Stomach (tissue), 9 donors: ENCODE measurements around the gene KCNQ1. TPM values are rescaled to one million over a fixed set of nuclear protein-coding genes. Genes with fewer than 3 reads are reported as not detected.
A peak's percentile ranks its signal among the peaks of the same experiment; 100 is the strongest.

Experiments used
- DNase-seq, 2 donors: peaks; one replicate each; pipeline versions ENCODE4 v3.0.0 to v3.0.0-alpha.2; 2013 to 2019
- H3K27ac ChIP-seq, 5 donors: fragments of 200-600 bp in 4 of 5; sonication (generic) in 4 of 5; one replicate each; pipeline ENCODE4 v1.5.1; 2013 to 2019; ENCODE audit warnings: mild to moderate bottlenecking in 1 of 5, moderate library complexity in 1 of 5
- H3K27me3 ChIP-seq, 3 donors: fragments of 200-600 bp; sonication (generic); one replicate each; pipeline ENCODE4 v1.5.1; 2017 to 2019; ENCODE audit warnings: mixed run types in 1 of 3
- H3K36me3 ChIP-seq, 4 donors: fragments of 200-600 bp; sonication (generic); 1 replicate in 3 of 4; 2 replicates in 1 of 4; pipeline ENCODE4 v1.5.1; 2016 to 2019
- H3K4me1 ChIP-seq, 4 donors: fragments of 200-600 bp; sonication (generic); one replicate each; pipeline ENCODE4 v1.5.1; 2016 to 2019
- H3K4me3 ChIP-seq, 4 donors: fragments of 200-600 bp; sonication (generic) in 3 of 4; one replicate each; pipeline ENCODE4 v1.5.1; 2016 to 2019; ENCODE audit warnings: mild to moderate bottlenecking in 1 of 4
- H3K9me3 ChIP-seq, 4 donors: fragments of 200-600 bp; sonication (generic); one replicate each; pipeline ENCODE4 v1.5.1; 2016 to 2019
- EP300 ChIP-seq: sonication (generic); formaldehyde crosslinking; IDR thresholded peaks from one replicate; pipeline ENCODE4 v1.6.1; 2017; ENCODE audit warnings: antibody characterized with exemption
- POLR2A ChIP-seq, 4 donors: fragments of 450-650 bp; IDR thresholded peaks; one replicate each; pipeline ENCODE4 v1.6.1; 2016; ENCODE audit warnings: antibody characterized with exemption in 4 of 4, control low read depth in 2 of 4, mild to moderate bottlenecking in 1 of 4, moderate library complexity in 1 of 4
- POLR2AphosphoS5 ChIP-seq, 3 donors: sonication (generic); formaldehyde crosslinking; IDR thresholded peaks; one replicate each; pipeline ENCODE4 v1.6.1; 2016; ENCODE audit warnings: antibody characterized with exemption in 3 of 3
- WGBS, 5 donors: extraction: QIAGEN DNeasy Blood & Tissue Kit in 3 of 5; methylation state at CpG; one replicate each; pipeline versions ENCODE4 v1.1.5 to v1.1.7; 2013 to 2018; 5-methylcytosine and 5-hydroxymethylcytosine counted together
- intact Hi-C: fragments of 100-400 bp; cut with DNase I; formaldehyde crosslinking; loops from one replicate; pipeline ENCODE4 v1.15.1; 2023; ENCODE audit warnings: low total_unique reads
- polyA plus RNA-seq, 3 donors: library from polyadenylated mRNA; stranded (reverse); fragments of 200-250 nt; gene quantifications; one replicate each; pipeline ENCODE4 v1.2.3, GENCODE V29; 2013
- total RNA-seq, 5 donors: library from RNA; depleted of rRNA; stranded (reverse); fragments of >200 nt; gene quantifications; one replicate each; pipeline versions ENCODE4 v1.1.0 to v1.2.3, GENCODE V29; 2014 to 2016
- TF ChIP-seq, protein P1 (sequence below), 7 experiments: fragments of 450-650 bp in 4 of 7; fragments of 200-600 bp in 3 of 7; sonication (generic) in 3 of 7; IDR thresholded peaks; one replicate each; pipeline ENCODE4 v1.5.1; 2016 to 2019; ENCODE audit warnings: antibody characterized with exemption in 7 of 7, control low read depth in 2 of 7, mild to moderate bottlenecking in 1 of 7
- donor health status: healthy with polysubstance abuse.
- donor health status: Bipolar disorder and iron deficiency.
- donor health status: healthy.

KCNQ1 gene
- total and polyA plus RNA-seq, 8 donors: 12.1 to 155 (median 49.0) TPM

DNA sequence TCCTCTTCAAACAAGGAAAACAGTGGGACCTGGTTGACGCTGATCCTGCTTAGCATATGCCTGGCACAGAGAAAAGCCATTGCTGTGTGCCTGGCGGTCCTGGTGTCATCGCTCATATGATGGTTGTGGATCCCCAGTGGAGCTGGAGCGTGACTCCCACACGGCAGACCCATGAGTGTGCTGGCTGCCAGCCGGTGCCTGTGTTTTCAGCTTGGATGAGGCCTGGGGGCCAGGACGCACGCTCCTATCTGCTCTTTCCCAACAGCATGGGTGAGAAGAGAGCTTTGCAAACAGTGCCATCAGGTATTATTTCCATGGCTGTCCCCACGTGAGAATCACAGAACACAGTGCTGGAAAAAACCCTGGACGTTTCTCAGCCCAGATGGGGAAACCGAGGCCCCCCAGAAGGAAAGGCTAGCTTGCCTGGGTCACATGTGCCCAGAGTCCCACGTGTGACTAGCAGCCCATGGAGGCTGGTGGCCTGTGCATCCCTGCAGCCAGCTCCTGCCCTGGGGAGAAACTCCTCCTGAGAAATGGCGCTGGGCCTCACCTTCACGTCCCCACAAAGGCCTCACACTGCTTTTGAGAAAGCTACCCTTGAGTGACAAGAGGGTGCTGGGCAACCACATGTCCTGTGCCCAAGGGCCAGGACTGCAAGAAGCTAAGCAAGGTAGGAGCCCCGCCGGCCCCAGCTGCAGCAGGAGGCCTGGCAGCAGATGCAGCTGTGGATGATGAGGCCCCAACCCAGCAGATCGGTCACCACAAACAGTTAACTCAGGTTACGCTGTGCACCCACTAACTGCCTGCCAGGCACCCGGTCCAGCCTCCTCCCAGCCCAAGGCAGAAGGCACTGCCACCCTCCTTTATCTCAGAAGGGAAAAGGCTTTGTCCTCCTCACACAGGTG lies 436.5 kb downstream of the KCNQ1 start:
- Histone ChIP-seq H3K4me3 (no peak overlapping the region), H3K9me3 (peaks cover 0 to 4% (median 2%) of the 10 kb centered on the region in 4 donors), H3K4me1 (peaks cover 7 to 39% (median 30%) of the 10 kb centered on the region in 4 donors), H3K27ac (peak overlapping the region in 1 of 5 donors; percentile 55), H3K36me3 (peaks cover 0 to 12% (median 0%) of the 10 kb centered on the region in 4 donors), H3K27me3 (peaks cover 0 to 19% (median 3%) of the 10 kb centered on the region in 3 donors)
- DNase-seq: no peak
- WGBS, 5 donors: 75 to 85% (median 83%) methylated on average over 13 to 19 of the region's 19 CpGs
- intact Hi-C loops: loop anchor here (10.0 kb wide), 1 partner anchor 577 kb away; the partner anchor contains the start of genes C11orf21 and TSPAN32
- TF ChIP-seq POLR2AphosphoS5 (IDR thresholded peaks at IDR 0.05) (no peak), POLR2A (IDR thresholded peaks at IDR 0.05) (no peak), EP300 (no peak)
- TF ChIP-seq, protein P1, sequence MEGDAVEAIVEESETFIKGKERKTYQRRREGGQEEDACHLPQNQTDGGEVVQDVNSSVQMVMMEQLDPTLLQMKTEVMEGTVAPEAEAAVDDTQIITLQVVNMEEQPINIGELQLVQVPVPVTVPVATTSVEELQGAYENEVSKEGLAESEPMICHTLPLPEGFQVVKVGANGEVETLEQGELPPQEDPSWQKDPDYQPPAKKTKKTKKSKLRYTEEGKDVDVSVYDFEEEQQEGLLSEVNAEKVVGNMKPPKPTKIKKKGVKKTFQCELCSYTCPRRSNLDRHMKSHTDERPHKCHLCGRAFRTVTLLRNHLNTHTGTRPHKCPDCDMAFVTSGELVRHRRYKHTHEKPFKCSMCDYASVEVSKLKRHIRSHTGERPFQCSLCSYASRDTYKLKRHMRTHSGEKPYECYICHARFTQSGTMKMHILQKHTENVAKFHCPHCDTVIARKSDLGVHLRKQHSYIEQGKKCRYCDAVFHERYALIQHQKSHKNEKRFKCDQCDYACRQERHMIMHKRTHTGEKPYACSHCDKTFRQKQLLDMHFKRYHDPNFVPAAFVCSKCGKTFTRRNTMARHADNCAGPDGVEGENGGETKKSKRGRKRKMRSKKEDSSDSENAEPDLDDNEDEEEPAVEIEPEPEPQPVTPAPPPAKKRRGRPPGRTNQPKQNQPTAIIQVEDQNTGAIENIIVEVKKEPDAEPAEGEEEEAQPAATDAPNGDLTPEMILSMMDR (IDR thresholded peaks at IDR 0.05): no peak

DNA sequence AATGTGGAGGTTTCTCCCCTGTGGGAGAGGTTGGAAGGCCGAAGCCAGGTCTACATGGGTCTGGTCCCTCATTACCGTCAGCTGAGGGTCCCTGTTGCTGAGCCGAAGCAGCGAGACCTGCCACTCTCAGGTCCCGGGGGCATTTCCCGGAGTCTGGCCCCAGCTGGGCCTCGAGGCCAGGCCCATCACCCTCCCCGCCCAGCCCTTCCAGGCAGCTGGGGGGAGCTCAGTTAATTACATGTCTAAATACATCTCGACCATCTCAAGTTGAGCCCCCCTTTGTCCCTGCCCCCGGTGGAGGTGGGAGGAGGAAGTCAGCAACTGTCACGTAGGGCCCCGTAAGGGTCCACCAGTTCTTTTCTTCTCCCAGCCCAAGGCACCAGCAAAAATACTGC lies 437.2 kb downstream of the KCNQ1 start:
- Histone ChIP-seq H3K27ac (peak overlapping the region in 1 of 5 donors; percentile 55), H3K36me3 (peaks cover 0 to 12% (median 0%) of the 10 kb centered on the region in 4 donors), H3K27me3 (peaks cover 0 to 19% (median 3%) of the 10 kb centered on the region in 3 donors), H3K4me3 (no peak overlapping the region), H3K4me1 (peaks cover 9 to 46% (median 36%) of the 10 kb centered on the region in 4 donors), H3K9me3 (peaks cover 0 to 4% (median 2%) of the 10 kb centered on the region in 4 donors)
- WGBS, 5 donors: 60 to 80% (median 74%) methylated on average over 8 to 12 of the region's 12 CpGs
- intact Hi-C loops: loop anchor here (10.0 kb wide), 1 partner anchor 577 kb away; the partner anchor contains the start of genes C11orf21 and TSPAN32
- TF ChIP-seq POLR2A (IDR thresholded peaks at IDR 0.05): no peak
- TF ChIP-seq, protein P1 (IDR thresholded peaks at IDR 0.05): no peak
- no peak for TF ChIP-seq EP300
- no peak for TF ChIP-seq POLR2AphosphoS5 (IDR thresholded peaks at IDR 0.05)
- DNase-seq: no peak

DNA sequence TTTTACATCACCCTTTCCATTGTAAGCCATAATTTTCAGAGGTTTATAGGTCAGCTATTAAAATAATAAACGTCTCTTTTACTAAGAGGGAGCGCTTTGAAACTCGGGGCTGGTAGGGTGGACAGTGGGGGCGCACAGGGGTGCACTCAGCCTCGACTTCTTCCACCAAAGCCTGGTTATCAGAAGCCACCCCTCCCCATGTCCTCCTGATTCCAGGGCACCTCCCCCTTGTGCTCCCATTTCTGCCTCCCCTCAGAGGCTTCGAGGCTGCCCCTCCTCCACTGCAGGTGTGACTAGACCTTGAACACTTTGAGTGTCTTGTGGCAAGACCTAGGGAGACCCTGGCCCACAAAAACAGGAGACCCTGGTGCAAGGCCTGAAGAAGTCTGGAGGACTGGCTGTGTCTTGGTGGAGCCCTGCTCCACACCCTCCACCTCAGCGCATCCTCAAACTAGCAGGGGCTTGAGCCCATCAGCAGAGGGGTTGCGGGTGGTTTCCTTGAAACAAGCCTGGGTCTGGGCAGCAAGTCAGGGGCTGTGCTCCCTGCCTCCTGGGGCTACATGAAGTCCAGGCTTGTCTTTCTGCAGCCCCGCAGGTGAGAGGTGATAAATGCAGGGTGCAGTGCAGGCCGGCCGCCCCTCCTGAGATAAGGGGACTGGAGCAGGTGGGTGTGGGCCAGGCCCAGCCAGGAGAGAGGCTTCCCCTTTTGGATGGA lies 437.7 kb downstream of the KCNQ1 start:
- Histone ChIP-seq H3K36me3 (peaks cover 0 to 12% (median 0%) of the 10 kb centered on the region in 4 donors), H3K4me3 (peak overlapping the region; percentile 86 to 90 (median 86)), H3K9me3 (no peaks in the 10 kb centered on the region), H3K27me3 (peaks cover 0 to 19% (median 3%) of the 10 kb centered on the region in 3 donors), H3K27ac (peak overlapping the region in 1 of 5 donors; percentile 55), H3K4me1 (peaks cover 9 to 50% (median 39%) of the 10 kb centered on the region in 4 donors)
- intact Hi-C loops: loop anchor here (10.0 kb wide), 1 partner anchor 578 kb away; the partner anchor contains the start of genes C11orf21 and TSPAN32
- 65 to 72% (median 68%) methylated on average over 11 of the region's 11 CpGs for WGBS, 5 donors
- TF ChIP-seq EP300 (no peak), POLR2A (IDR thresholded peaks at IDR 0.05) (no peak), POLR2AphosphoS5 (IDR thresholded peaks at IDR 0.05) (no peak)
- TF ChIP-seq, protein P1 (IDR thresholded peaks at IDR 0.05): no peak
- DNase-seq: no peak

DNA sequence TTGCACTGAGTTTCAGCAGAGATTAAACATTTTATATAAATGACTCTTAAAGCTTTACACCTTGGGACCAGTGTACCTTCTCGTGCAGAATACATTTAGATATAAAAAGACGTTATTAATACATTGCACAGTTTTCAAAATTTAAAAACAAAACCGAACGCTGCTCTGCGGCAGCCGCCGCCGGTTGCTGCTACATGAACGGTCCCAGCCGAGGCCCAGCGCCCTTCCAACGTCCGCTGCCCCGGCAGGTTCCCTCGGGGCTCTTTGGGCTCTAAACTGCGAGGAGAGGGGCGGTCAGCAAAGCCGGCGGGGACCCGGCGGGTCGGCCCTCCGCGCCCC lies 438.8 kb downstream of the KCNQ1 start:
- Histone ChIP-seq H3K36me3 (peaks cover 0 to 11% (median 0%) of the 10 kb centered on the region in 4 donors), H3K27me3 (peaks cover 0 to 19% (median 3%) of the 10 kb centered on the region in 3 donors), H3K27ac (peak overlapping the region; percentile 77 to 92 (median 87)), H3K4me3 (peak overlapping the region; percentile 86 to 90 (median 86)), H3K9me3 (no peaks in the 10 kb centered on the region), H3K4me1 (peaks cover 9 to 60% (median 49%) of the 10 kb centered on the region in 4 donors)
- no peak for DNase-seq
- intact Hi-C loops: loop anchor here (10.0 kb wide), 1 partner anchor 579 kb away; the partner anchor contains the start of genes C11orf21 and TSPAN32
- TF ChIP-seq EP300: no peak
- TF ChIP-seq POLR2A (IDR thresholded peaks at IDR 0.05): no peak
- TF ChIP-seq, protein P1 (IDR thresholded peaks at IDR 0.05): no peak
- TF ChIP-seq POLR2AphosphoS5 (IDR thresholded peaks at IDR 0.05): no peak
- 4 to 8% (median 6%) methylated on average over 23 to 24 of the region's 24 CpGs for WGBS, 5 donors
